Thymus (tissue), 14 donors: ENCODE measurements around the gene XCL1. TPM values are rescaled to one million over a fixed set of nuclear protein-coding genes. Genes with fewer than 3 reads are reported as not detected.
"Not testable (repeated sequence)": the region's sequence is repeated elsewhere in the genome, so short reads cannot be mapped to it uniquely, and the experiment has no call there.

Experiments used
- DNase-seq, 9 donors: peaks; one replicate each; pipeline ENCODE4 v3.0.0-alpha.2; 2013; ENCODE audit warnings: low spot score in 9 of 9, low read depth in 6 of 9, missing footprints in 1 of 9
- H3K27ac ChIP-seq, 2 donors: one replicate each; pipeline ENCODE4 v1.5.1; 2013; ENCODE audit warnings: control low read depth in 1 of 2, low read depth in 1 of 2, low read length in 1 of 2, mild to moderate bottlenecking in 1 of 2, moderate library complexity in 1 of 2
- H3K27me3 ChIP-seq, 2 donors: one replicate each; pipeline ENCODE4 v1.5.1; 2013; ENCODE audit warnings: low read length in 1 of 2; ENCODE audit not compliant: control insufficient read depth in 2 of 2, insufficient read depth in 1 of 2
- H3K36me3 ChIP-seq, 2 donors: one replicate each; pipeline ENCODE4 v1.5.1; 2013; ENCODE audit warnings: low read length in 1 of 2, mild to moderate bottlenecking in 1 of 2, moderate library complexity in 1 of 2; ENCODE audit not compliant: control insufficient read depth in 2 of 2, insufficient read depth in 2 of 2
- H3K4me1 ChIP-seq, 2 donors: one replicate each; pipeline ENCODE4 v1.5.1; 2013; ENCODE audit warnings: low read length in 2 of 2; ENCODE audit not compliant: control insufficient read depth in 2 of 2, insufficient read depth in 2 of 2
- H3K4me3 ChIP-seq, 2 donors: one replicate each; pipeline ENCODE4 v1.5.1; 2013; ENCODE audit warnings: low read length in 2 of 2, control low read depth in 1 of 2, mild to moderate bottlenecking in 1 of 2
- H3K9me3 ChIP-seq, 2 donors: one replicate each; pipeline ENCODE4 v1.5.1; 2013; ENCODE audit warnings: low read length in 1 of 2, mild to moderate bottlenecking in 1 of 2; ENCODE audit not compliant: control insufficient read depth in 2 of 2, insufficient read depth in 1 of 2
- WGBS: extraction: QIAGEN DNeasy Blood & Tissue Kit; methylation state at CpG from one replicate; pipeline ENCODE4 v1.1.7; 2013; 5-methylcytosine and 5-hydroxymethylcytosine counted together
- long read RNA-seq, 10 donors: transcript quantifications; one replicate each; lab custom pipeline, GENCODE V29; 2026
- polyA plus RNA-seq: library from polyadenylated mRNA; stranded (reverse); fragments of 200-250 nt; gene quantifications from one replicate; pipeline ENCODE4 v1.2.3, GENCODE V29; 2013
- total RNA-seq: library from RNA; stranded (reverse); fragments of 120-200 nt; gene quantifications from one replicate; pipeline ENCODE4 v1.2.4, GENCODE V29; 2013
- donor health status: healthy.

XCL1 gene
- total RNA-seq (10.7 TPM), polyA plus RNA-seq (4.9 TPM)
- long read RNA-seq, donor 1, partial matches to known transcripts, result 0 of 3 reads
- long read RNA-seq, donor 1, other reads (novel, unspliced or antisense), result 0 of 3 reads
- long read RNA-seq, donor 2, transcript XCL1-201 (3 exons, 1,367 nt), result major isoform, 7 of 7 reads
- long read RNA-seq, donor 2, partial matches to known transcripts, result 0 of 7 reads
- long read RNA-seq, donor 2, other reads (novel, unspliced or antisense), result 0 of 7 reads
- long read RNA-seq, donor 3, transcript XCL1-201 (3 exons, 1,367 nt), result major isoform, 12 of 12 reads
- long read RNA-seq, donor 3, partial matches to known transcripts, result 0 of 12 reads
- long read RNA-seq, donor 3, other reads (novel, unspliced or antisense), result 0 of 12 reads
- long read RNA-seq, donor 4, partial matches to known transcripts, result 0 of 8 reads
- long read RNA-seq, donor 4, other reads (novel, unspliced or antisense), result 5 of 8 reads
- long read RNA-seq, donor 5, transcript XCL1-201 (3 exons, 1,367 nt), result major isoform, 17 of 17 reads
- long read RNA-seq, donor 5, partial matches to known transcripts, result 0 of 17 reads
- long read RNA-seq, donor 5, other reads (novel, unspliced or antisense), result 0 of 17 reads
- long read RNA-seq, donor 6, partial matches to known transcripts, result 0 of 3 reads
- long read RNA-seq, donor 6, other reads (novel, unspliced or antisense), result 0 of 3 reads
- long read RNA-seq, donor 7, transcript XCL1-201 (3 exons, 1,367 nt), result major isoform, 7 of 7 reads
- long read RNA-seq, donor 7, partial matches to known transcripts, result 0 of 7 reads
- long read RNA-seq, donor 7, other reads (novel, unspliced or antisense), result 0 of 7 reads
- long read RNA-seq, donor 8, transcript XCL1-201 (3 exons, 1,367 nt), result major isoform, 8 of 8 reads
- long read RNA-seq, donor 8, partial matches to known transcripts, result 0 of 8 reads
- long read RNA-seq, donor 8, other reads (novel, unspliced or antisense), result 0 of 8 reads
- long read RNA-seq, donor 9, partial matches to known transcripts, result 0 of 2 reads
- long read RNA-seq, donor 9, other reads (novel, unspliced or antisense), result 0 of 2 reads
- long read RNA-seq, donor 10, transcript XCL1-201 (3 exons, 1,367 nt), result major isoform, 13 of 13 reads
- long read RNA-seq, donor 10, partial matches to known transcripts, result 0 of 13 reads
- long read RNA-seq, donor 10, other reads (novel, unspliced or antisense), result 0 of 13 reads

GRCh38 chr1:168576245-168576688, at the start of gene XCL1:
TSS of gene XCL1 (plus strand) at chr1:168576605. CDS start at chr1:168576638, 33 bp downstream.
- H3K4me3 ChIP-seq, H3K27me3 ChIP-seq, H3K36me3 ChIP-seq, H3K27ac ChIP-seq, DNase-seq, H3K9me3 ChIP-seq, H3K4me1 ChIP-seq: not testable (repeated sequence)
- 50% methylated on average over 4 of the region's 6 CpGs for WGBS

- H3K4me1 ChIP-seq, result peaks cover 0 to 8% of the 10 kb centered on the region in 2 donors
- H3K36me3 ChIP-seq, result no peaks in the 10 kb centered on the region
- H3K27ac ChIP-seq, result no peak overlapping the region
- WGBS, result 95% methylated on average over 1 of the region's 1 CpG
- no peaks in the 10 kb centered on the region for H3K9me3 ChIP-seq
- no peaks in the 10 kb centered on the region for H3K27me3 ChIP-seq
- no peak overlapping the region for H3K4me3 ChIP-seq
- no peak for DNase-seq
Measured at GRCh38 chr1:168529518-168529917, 46.9 kb upstream of the XCL1 start.

GRCh38 chr1:168531615-168532345, 44.6 kb upstream of the XCL1 start:
- Histone ChIP-seq H3K27me3 (no peaks in the 10 kb centered on the region), H3K4me1 (peaks cover 8 to 19% of the 10 kb centered on the region in 2 donors), H3K36me3 (no peaks in the 10 kb centered on the region), H3K27ac (no peak overlapping the region), H3K4me3 (no peak overlapping the region), H3K9me3 (no peaks in the 10 kb centered on the region)
- 95% methylated on average over 2 of the region's 2 CpGs for WGBS
- peak in 2 of 9 donors; percentile 29 to 65 for DNase-seq

- no peaks in the 10 kb centered on the region for H3K9me3 ChIP-seq
- peaks cover 8 to 20% of the 10 kb centered on the region in 2 donors for H3K4me1 ChIP-seq
- 3% methylated on average over 1 of the region's 1 CpG for WGBS
- peak in 3 of 9 donors; percentile 39 to 82 (median 60) for DNase-seq
- H3K27me3 ChIP-seq, result no peaks in the 10 kb centered on the region
- H3K36me3 ChIP-seq, result no peaks in the 10 kb centered on the region
- no peak overlapping the region for H3K4me3 ChIP-seq
- peak overlapping the region; percentile 68 to 83 for H3K27ac ChIP-seq
Measured at GRCh38 chr1:168535536-168535935, 40.9 kb upstream of the XCL1 start.

- not testable (repeated sequence) for H3K27ac ChIP-seq, DNase-seq, H3K4me1 ChIP-seq, H3K4me3 ChIP-seq, H3K9me3 ChIP-seq, H3K36me3 ChIP-seq, H3K27me3 ChIP-seq
- WGBS, result 89% methylated on average over 7 of the region's 7 CpGs
Measured at GRCh38 chr1:168540798-168541197, 35.6 kb upstream of the XCL1 start.

GRCh38 chr1:168542978-168543377, 33.4 kb upstream of the XCL1 start:
- not testable (repeated sequence) for H3K36me3 ChIP-seq, H3K27me3 ChIP-seq, H3K4me1 ChIP-seq, H3K4me3 ChIP-seq, H3K27ac ChIP-seq, DNase-seq, H3K9me3 ChIP-seq
- over 99% methylated on average over 2 of the region's 2 CpGs for WGBS

GRCh38 chr1:168543840-168544498, 32.4 kb upstream of the XCL1 start, which contains the start of gene XCL2:
TSS of gene XCL2 (minus strand) at chr1:168543997. CDS start at chr1:168543964, 33 bp downstream.
- not testable (repeated sequence) for H3K4me3 ChIP-seq, DNase-seq, H3K27ac ChIP-seq, H3K27me3 ChIP-seq, H3K36me3 ChIP-seq, H3K4me1 ChIP-seq, H3K9me3 ChIP-seq
- 72% methylated on average over 5 of the region's 8 CpGs for WGBS
